Tibial artery (tissue), 4 donors: ENCODE measurements around the gene GRB10.

Experiments used
- DNase-seq, 2 donors: peaks; one replicate each; pipeline ENCODE4 v3.0.0-alpha.2; 2019
- H3K27ac ChIP-seq, 2 donors: fragments of 200-600 bp; sonication (generic) in 1 of 2; 1 replicate in 1 of 2; 2 replicates in 1 of 2; pipeline ENCODE4 v1.5.1; 2018 to 2019; ENCODE audit warnings: mild to moderate bottlenecking in 1 of 2
- H3K27me3 ChIP-seq, 2 donors: fragments of 200-600 bp; sonication (generic) in 1 of 2; one replicate each; pipeline versions ENCODE4 v1.5.1 to v1.6.0; 2016 to 2019
- H3K36me3 ChIP-seq, 3 donors: fragments of 200-600 bp; sonication (generic) in 2 of 3; one replicate each; pipeline ENCODE4 v1.5.1; 2016 to 2019; ENCODE audit warnings: mild to moderate bottlenecking in 2 of 3
- H3K4me1 ChIP-seq, 4 donors: fragments of 200-600 bp; sonication (generic) in 2 of 4; 1 replicate in 3 of 4; 2 replicates in 1 of 4; pipeline ENCODE4 v1.5.1; 2016 to 2019
- H3K4me3 ChIP-seq, 2 donors: fragments of 200-600 bp; sonication (generic) in 1 of 2; 1 replicate in 1 of 2; 2 replicates in 1 of 2; pipeline ENCODE4 v1.5.1; 2018 to 2019; ENCODE audit warnings: mild to moderate bottlenecking in 2 of 2
- H3K9me3 ChIP-seq, 3 donors: fragments of 200-600 bp; sonication (generic) in 1 of 3; one replicate each; pipeline ENCODE4 v1.5.1; 2016 to 2019
- CTCF ChIP-seq, 2 experiments: fragments of 200-600 bp in 1 of 2; fragments of 450-650 bp in 1 of 2; IDR thresholded peaks; one replicate each; pipeline ENCODE4 v1.5.1; 2017 to 2019; ENCODE audit warnings: antibody characterized with exemption in 2 of 2, mild to moderate bottlenecking in 1 of 2, moderate library complexity in 1 of 2
- intact Hi-C: fragments of 100-400 bp; cut with DNase I; formaldehyde crosslinking; loops from one replicate; pipeline ENCODE4 v1.15.0; 2023; ENCODE audit warnings: low total_unique reads

Gene GRB10

GRCh38 chr7:50783303-50783702 is 607 bp upstream of the GRB10 start:
- intact Hi-C loops: loop anchor here (10.0 kb wide), 1 partner anchor 291 kb away; no protein-coding TSS in a partner anchor
- Histone ChIP-seq H3K27me3 (no peaks in the 10 kb centered on the region), H3K27ac (no peak overlapping the region), H3K9me3 (peaks cover 0 to 2% (median 0%) of the 10 kb centered on the region in 3 donors), H3K4me1 (peaks cover 0 to 32% (median 10%) of the 10 kb centered on the region in 4 donors), H3K4me3 (peak overlapping the region; percentile 55 to 62), H3K36me3 (no peaks in the 10 kb centered on the region)
- no peak for TF ChIP-seq CTCF (IDR thresholded peaks at IDR 0.05)
- no peak for DNase-seq

GRCh38 chr7:50781381-50782293 is 1.1 kb downstream of the GRB10 start:
- H3K4me3 ChIP-seq: peak overlapping the region; percentile 55 to 62
- intact Hi-C loops: loop anchor here (10.0 kb wide), 1 partner anchor 293 kb away; no protein-coding TSS in a partner anchor
- DNase-seq: no peak

GRCh38 chr7:50780436-50780835 is 2.3 kb downstream of the GRB10 start:
- TF ChIP-seq CTCF (IDR thresholded peaks at IDR 0.05): no peak
- intact Hi-C loops: loop anchor here (10.0 kb wide), 1 partner anchor 294 kb away; no protein-coding TSS in a partner anchor
- H3K4me1 ChIP-seq: peaks cover 0 to 32% (median 10%) of the 10 kb centered on the region in 4 donors

More at GRCh38 chr7:50781381-50782293, 1.1 kb downstream of the GRB10 start:
- Histone ChIP-seq H3K36me3 (no peaks in the 10 kb centered on the region), H3K27me3 (no peaks in the 10 kb centered on the region), H3K4me1 (peaks cover 0 to 32% (median 10%) of the 10 kb centered on the region in 4 donors), H3K27ac (no peak overlapping the region), H3K9me3 (no peaks in the 10 kb centered on the region)
- TF ChIP-seq CTCF (IDR thresholded peaks at IDR 0.05): no peak

GRCh38 chr7:50779427-50779826 is 3.3 kb downstream of the GRB10 start:
- Histone ChIP-seq H3K9me3 (no peaks in the 10 kb centered on the region), H3K4me3 (no peak overlapping the region), H3K27ac (no peak overlapping the region), H3K27me3 (no peaks in the 10 kb centered on the region), H3K4me1 (peaks cover 0 to 25% (median 10%) of the 10 kb centered on the region in 4 donors), H3K36me3 (no peaks in the 10 kb centered on the region)
- intact Hi-C loops: no loop called here
- TF ChIP-seq CTCF (IDR thresholded peaks at IDR 0.05): no peak
- no peak for DNase-seq

More at GRCh38 chr7:50780436-50780835, 2.3 kb downstream of the GRB10 start:
- Histone ChIP-seq H3K27ac (no peak overlapping the region), H3K36me3 (no peaks in the 10 kb centered on the region), H3K4me3 (no peak overlapping the region), H3K9me3 (no peaks in the 10 kb centered on the region), H3K27me3 (no peaks in the 10 kb centered on the region)
- DNase-seq: no peak

GRCh38 chr7:50778189-50778588 is 4.5 kb downstream of the GRB10 start:
- H3K27ac ChIP-seq: no peak overlapping the region
- no peaks in the 10 kb centered on the region for H3K27me3 ChIP-seq
- peaks cover 0 to 16% (median 9%) of the 10 kb centered on the region in 4 donors for H3K4me1 ChIP-seq
- H3K4me3 ChIP-seq: no peak overlapping the region
- no peak for DNase-seq
- no peak for TF ChIP-seq CTCF (IDR thresholded peaks at IDR 0.05)
- H3K9me3 ChIP-seq: no peaks in the 10 kb centered on the region
- H3K36me3 ChIP-seq: no peaks in the 10 kb centered on the region
- intact Hi-C loops: no loop called here
